ENCODE data around the gene TOP3B.
"Not testable (repeated sequence)": the region's sequence is repeated elsewhere in the genome, so short reads cannot be mapped to it uniquely, and the experiment has no call there.

- TF ChIP-seq TCF12, YY1 (IDR thresholded peaks at IDR 0.05; ENCODE audit: low read depth, low read length): not testable (repeated sequence)
Measured at GRCh38 chr22:21910367-21910766, 72.2 kb downstream of the TOP3B start.
